WTC11 (cell line): Measurements from ENCODE around the gene EMC8. TPM values are rescaled to one million over a fixed set of nuclear protein-coding genes. Genes with fewer than 3 reads are reported as not detected.

Experiments
- ATAC-seq: fragments of 200-7000 bp; cut with Tn5 transposase; 2 replicates; pipeline ENCODE4 v1.10.0; 2021; ENCODE audit warnings: mild to moderate bottlenecking, moderate library complexity
- CTCF ChIA-PET: fragments of 300-600 bp; sonication (Branson Sonifier 250); formaldehyde crosslinking; loops from one replicate; lab custom pipeline; 2021; ENCODE audit warnings: antibody characterized with exemption; lab: Charles Lee
- POLR2A ChIA-PET: fragments of 350-600 bp; sonication (Branson Sonifier 250); formaldehyde crosslinking; loops from one replicate; lab custom pipeline; 2021; ENCODE audit warnings: antibody characterized with exemption; lab: Charles Lee
- DNase-seq: peaks from one replicate; pipeline ENCODE4 v3.0.0; 2021; ENCODE audit warnings: low spot score
- H3K27ac Mint-ChIP-seq: 2 replicates; pipeline ENCODE4 v1.8.0; 2021; ENCODE audit warnings: mixed read lengths
- H3K27me3 Mint-ChIP-seq: 2 replicates; pipeline ENCODE4 v1.8.0; 2021; ENCODE audit warnings: low read depth, mild to moderate bottlenecking, moderate library complexity, mixed read lengths
- H3K36me3 Mint-ChIP-seq: 2 replicates; pipeline ENCODE4 v1.8.0; 2021; ENCODE audit warnings: mixed read lengths
- H3K4me1 Mint-ChIP-seq: 2 replicates; pipeline ENCODE4 v1.8.0; 2022; ENCODE audit warnings: mixed read lengths
- H3K4me3 Mint-ChIP-seq: 2 replicates; pipeline ENCODE4 v1.8.0; 2021; ENCODE audit warnings: mild to moderate bottlenecking, moderate library complexity, mixed read lengths
- H3K9me3 Mint-ChIP-seq: 2 replicates; pipeline ENCODE4 v1.8.0; 2021; ENCODE audit warnings: mixed read lengths
- AFF4 ChIP-seq: sonication (generic); formaldehyde crosslinking; IDR thresholded peaks from 2 replicates; pipeline ENCODE4 v1.8.1; 2023; ENCODE audit warnings: mild to moderate bottlenecking, missing genetic modification reagents, borderline replicate concordance
- FOXJ3 ChIP-seq: sonication (generic); formaldehyde crosslinking; IDR thresholded peaks from 2 replicates; pipeline ENCODE4 v1.9.0; 2021; ENCODE audit warnings: missing genetic modification reagents, mild to moderate bottlenecking, borderline replicate concordance
- FOXP1 ChIP-seq: sonication (generic); formaldehyde crosslinking; IDR thresholded peaks from 2 replicates; pipeline ENCODE4 v1.8.0; 2022; ENCODE audit warnings: missing genetic modification reagents, mild to moderate bottlenecking, moderate library complexity, borderline replicate concordance
- GABPB1 ChIP-seq: sonication (generic); formaldehyde crosslinking; IDR thresholded peaks from 2 replicates; pipeline ENCODE4 v1.8.1; 2023; ENCODE audit warnings: mild to moderate bottlenecking, missing genetic modification reagents
- GRHL2 ChIP-seq: fragments of 250-450 bp; sonication (Bioruptor Pico); IDR thresholded peaks from 2 replicates; pipeline ENCODE4 v1.8.0; 2022; ENCODE audit warnings: mild to moderate bottlenecking, moderate library complexity; ENCODE audit not compliant: insufficient replicate concordance, severe bottlenecking
- MAX ChIP-seq: sonication (generic); formaldehyde crosslinking; IDR thresholded peaks from 2 replicates; pipeline ENCODE4 v1.8.0; 2022; ENCODE audit warnings: mild to moderate bottlenecking, missing genetic modification reagents
- MLX ChIP-seq: sonication (generic); formaldehyde crosslinking; IDR thresholded peaks from 2 replicates; pipeline ENCODE4 v1.8.1; 2023; ENCODE audit warnings: mild to moderate bottlenecking, missing genetic modification reagents, moderate library complexity
- NFATC4 ChIP-seq: fragments of 250-450 bp; sonication (Bioruptor Pico); IDR thresholded peaks from 2 replicates; pipeline ENCODE4 v1.9.0; 2021; ENCODE audit warnings: mild to moderate bottlenecking
- NFE2L1 ChIP-seq: sonication (generic); formaldehyde crosslinking; IDR thresholded peaks from 2 replicates; pipeline ENCODE4 v1.8.1; 2023; ENCODE audit warnings: missing genetic modification reagents
- RELA ChIP-seq: sonication (generic); formaldehyde crosslinking; IDR thresholded peaks from 2 replicates; pipeline ENCODE4 v1.8.1; 2022; ENCODE audit warnings: missing genetic modification reagents, mild to moderate bottlenecking, borderline replicate concordance
- RORB ChIP-seq: fragments of 250-450 bp; sonication (Bioruptor Pico); IDR thresholded peaks from 2 replicates; pipeline ENCODE4 v1.9.0; 2021; ENCODE audit warnings: mild to moderate bottlenecking
- SMAD3 ChIP-seq: sonication (generic); formaldehyde crosslinking; IDR thresholded peaks from 2 replicates; pipeline ENCODE4 v1.8.0; 2022; ENCODE audit warnings: missing genetic modification reagents, mild to moderate bottlenecking, borderline replicate concordance
- TCF7 ChIP-seq: sonication (generic); formaldehyde crosslinking; IDR thresholded peaks from 2 replicates; pipeline ENCODE4 v1.8.0; 2022; ENCODE audit warnings: mild to moderate bottlenecking, low read depth, missing genetic modification reagents, moderate library complexity
- TEAD1 ChIP-seq: sonication (generic); formaldehyde crosslinking; IDR thresholded peaks from 2 replicates; pipeline ENCODE4 v1.8.0; 2022; ENCODE audit warnings: mild to moderate bottlenecking, missing genetic modification reagents
- ZNF671 ChIP-seq: fragments of 250-450 bp; sonication (Bioruptor Pico); IDR thresholded peaks from 2 replicates; pipeline ENCODE4 v1.8.0; 2021; ENCODE audit warnings: mild to moderate bottlenecking
- ZSCAN18 ChIP-seq: fragments of 250-450 bp; sonication (Bioruptor Pico); IDR thresholded peaks from 2 replicates; pipeline ENCODE4 v2.1.2; 2022; ENCODE audit warnings: mild to moderate bottlenecking, moderate library complexity
- total RNA-seq: library from RNA; stranded (reverse); gene quantifications from 3 replicates; pipeline ENCODE4 v1.2.3, GENCODE V29; 2021
- TF ChIP-seq, protein P1 (sequence below): fragments of 250-450 bp; sonication (Bioruptor Pico); IDR thresholded peaks from 2 replicates; pipeline ENCODE4 v1.9.0; 2021; ENCODE audit warnings: mild to moderate bottlenecking
- TF ChIP-seq, protein P2 (sequence below): sonication (generic); formaldehyde crosslinking; IDR thresholded peaks from 2 replicates; pipeline ENCODE4 v1.8.1; 2023; ENCODE audit warnings: mild to moderate bottlenecking, missing genetic modification reagents, moderate library complexity
- TF ChIP-seq, protein P3 (sequence below): sonication (generic); formaldehyde crosslinking; IDR thresholded peaks from 2 replicates; pipeline ENCODE4 v1.8.0; 2022; ENCODE audit warnings: mild to moderate bottlenecking, missing genetic modification reagents
- TF ChIP-seq, protein P4 (sequence below): fragments of 250-450 bp; sonication (Bioruptor Pico); IDR thresholded peaks from 2 replicates; pipeline ENCODE4 v1.9.0; 2021; ENCODE audit warnings: mild to moderate bottlenecking, borderline replicate concordance

EMC8 gene
- total RNA-seq, 1 experiment from 2014 or later, result 55.2 TPM

DNA sequence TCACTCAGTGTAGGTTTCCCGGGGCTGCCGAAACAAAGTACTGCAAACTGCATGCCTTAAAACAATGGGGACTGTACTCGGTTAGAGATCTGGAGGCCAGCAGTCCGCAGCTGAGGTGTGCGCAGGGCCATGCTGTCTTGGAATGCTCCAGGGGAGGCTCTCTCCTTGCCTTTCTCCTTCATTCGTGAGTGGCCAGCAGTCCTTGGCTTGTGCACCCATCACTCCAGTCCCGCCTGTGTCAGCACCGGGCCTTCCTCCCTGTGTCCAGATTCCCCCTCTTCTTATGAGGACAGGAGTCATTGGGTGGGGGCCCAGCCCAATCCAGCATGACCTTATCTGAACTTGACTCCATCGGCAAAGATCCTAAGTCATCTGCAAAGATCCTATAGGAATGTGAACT is 43.5 kb upstream of the EMC8 start:
- Mint-ChIP-seq H3K27ac (no peak overlapping the region), H3K9me3 (peaks cover 8% of the 10 kb centered on the region), H3K27me3 (no peaks in the 10 kb centered on the region), H3K36me3 (no peaks in the 10 kb centered on the region), H3K4me1 (no peaks in the 10 kb centered on the region), H3K4me3 (no peak overlapping the region)
- CTCF ChIA-PET, result interaction anchor here (1.7 kb wide), 1 partner anchor 22 kb away, joined by 6 read pairs; no protein-coding TSS in a partner anchor
- DNase-seq (no peak), ATAC-seq (no peak)
- TF ChIP-seq SMAD3, result no peak
- TF ChIP-seq MAX (CRISPR knock-in tag), result no peak
- no peak for TF ChIP-seq GRHL2
- TF ChIP-seq RORB, result no peak
- TF ChIP-seq TCF7, result no peak
- TF ChIP-seq, protein P1, sequence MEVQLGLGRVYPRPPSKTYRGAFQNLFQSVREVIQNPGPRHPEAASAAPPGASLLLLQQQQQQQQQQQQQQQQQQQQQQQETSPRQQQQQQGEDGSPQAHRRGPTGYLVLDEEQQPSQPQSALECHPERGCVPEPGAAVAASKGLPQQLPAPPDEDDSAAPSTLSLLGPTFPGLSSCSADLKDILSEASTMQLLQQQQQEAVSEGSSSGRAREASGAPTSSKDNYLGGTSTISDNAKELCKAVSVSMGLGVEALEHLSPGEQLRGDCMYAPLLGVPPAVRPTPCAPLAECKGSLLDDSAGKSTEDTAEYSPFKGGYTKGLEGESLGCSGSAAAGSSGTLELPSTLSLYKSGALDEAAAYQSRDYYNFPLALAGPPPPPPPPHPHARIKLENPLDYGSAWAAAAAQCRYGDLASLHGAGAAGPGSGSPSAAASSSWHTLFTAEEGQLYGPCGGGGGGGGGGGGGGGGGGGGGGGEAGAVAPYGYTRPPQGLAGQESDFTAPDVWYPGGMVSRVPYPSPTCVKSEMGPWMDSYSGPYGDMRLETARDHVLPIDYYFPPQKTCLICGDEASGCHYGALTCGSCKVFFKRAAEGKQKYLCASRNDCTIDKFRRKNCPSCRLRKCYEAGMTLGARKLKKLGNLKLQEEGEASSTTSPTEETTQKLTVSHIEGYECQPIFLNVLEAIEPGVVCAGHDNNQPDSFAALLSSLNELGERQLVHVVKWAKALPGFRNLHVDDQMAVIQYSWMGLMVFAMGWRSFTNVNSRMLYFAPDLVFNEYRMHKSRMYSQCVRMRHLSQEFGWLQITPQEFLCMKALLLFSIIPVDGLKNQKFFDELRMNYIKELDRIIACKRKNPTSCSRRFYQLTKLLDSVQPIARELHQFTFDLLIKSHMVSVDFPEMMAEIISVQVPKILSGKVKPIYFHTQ (CRISPR knock-in tag), result no peak
- TF ChIP-seq, protein P2, sequence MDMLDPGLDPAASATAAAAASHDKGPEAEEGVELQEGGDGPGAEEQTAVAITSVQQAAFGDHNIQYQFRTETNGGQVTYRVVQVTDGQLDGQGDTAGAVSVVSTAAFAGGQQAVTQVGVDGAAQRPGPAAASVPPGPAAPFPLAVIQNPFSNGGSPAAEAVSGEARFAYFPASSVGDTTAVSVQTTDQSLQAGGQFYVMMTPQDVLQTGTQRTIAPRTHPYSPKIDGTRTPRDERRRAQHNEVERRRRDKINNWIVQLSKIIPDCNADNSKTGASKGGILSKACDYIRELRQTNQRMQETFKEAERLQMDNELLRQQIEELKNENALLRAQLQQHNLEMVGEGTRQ (CRISPR knock-in tag), result no peak
- TF ChIP-seq ZNF671 (CRISPR knock-in tag), result no peak
- TF ChIP-seq GABPB1, result no peak
- TF ChIP-seq RELA, result no peak
- no peak for TF ChIP-seq TEAD1 (CRISPR knock-in tag)
- TF ChIP-seq, protein P3, sequence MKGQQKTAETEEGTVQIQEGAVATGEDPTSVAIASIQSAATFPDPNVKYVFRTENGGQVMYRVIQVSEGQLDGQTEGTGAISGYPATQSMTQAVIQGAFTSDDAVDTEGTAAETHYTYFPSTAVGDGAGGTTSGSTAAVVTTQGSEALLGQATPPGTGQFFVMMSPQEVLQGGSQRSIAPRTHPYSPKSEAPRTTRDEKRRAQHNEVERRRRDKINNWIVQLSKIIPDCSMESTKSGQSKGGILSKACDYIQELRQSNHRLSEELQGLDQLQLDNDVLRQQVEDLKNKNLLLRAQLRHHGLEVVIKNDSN, result no peak
- no peak for TF ChIP-seq NFATC4 (CRISPR knock-in tag)
- POLR2A ChIA-PET, result no interaction called here

GRCh38 chr16:85842435-85842834 is 43.1 kb upstream of the EMC8 start:
- ATAC-seq (no peak), DNase-seq (no peak)
- H3K36me3 Mint-ChIP-seq, result no peaks in the 10 kb centered on the region
- CTCF ChIA-PET, result interaction anchor here (1.7 kb wide), 1 partner anchor 21 kb away, joined by 6 read pairs; no protein-coding TSS in a partner anchor
- POLR2A ChIA-PET, result no interaction called here
- no peak overlapping the region for H3K27ac Mint-ChIP-seq
- H3K4me1 Mint-ChIP-seq, result no peaks in the 10 kb centered on the region
- peaks cover 12% of the 10 kb centered on the region for H3K9me3 Mint-ChIP-seq
- H3K27me3 Mint-ChIP-seq, result no peaks in the 10 kb centered on the region
- TF ChIP-seq, protein P4, sequence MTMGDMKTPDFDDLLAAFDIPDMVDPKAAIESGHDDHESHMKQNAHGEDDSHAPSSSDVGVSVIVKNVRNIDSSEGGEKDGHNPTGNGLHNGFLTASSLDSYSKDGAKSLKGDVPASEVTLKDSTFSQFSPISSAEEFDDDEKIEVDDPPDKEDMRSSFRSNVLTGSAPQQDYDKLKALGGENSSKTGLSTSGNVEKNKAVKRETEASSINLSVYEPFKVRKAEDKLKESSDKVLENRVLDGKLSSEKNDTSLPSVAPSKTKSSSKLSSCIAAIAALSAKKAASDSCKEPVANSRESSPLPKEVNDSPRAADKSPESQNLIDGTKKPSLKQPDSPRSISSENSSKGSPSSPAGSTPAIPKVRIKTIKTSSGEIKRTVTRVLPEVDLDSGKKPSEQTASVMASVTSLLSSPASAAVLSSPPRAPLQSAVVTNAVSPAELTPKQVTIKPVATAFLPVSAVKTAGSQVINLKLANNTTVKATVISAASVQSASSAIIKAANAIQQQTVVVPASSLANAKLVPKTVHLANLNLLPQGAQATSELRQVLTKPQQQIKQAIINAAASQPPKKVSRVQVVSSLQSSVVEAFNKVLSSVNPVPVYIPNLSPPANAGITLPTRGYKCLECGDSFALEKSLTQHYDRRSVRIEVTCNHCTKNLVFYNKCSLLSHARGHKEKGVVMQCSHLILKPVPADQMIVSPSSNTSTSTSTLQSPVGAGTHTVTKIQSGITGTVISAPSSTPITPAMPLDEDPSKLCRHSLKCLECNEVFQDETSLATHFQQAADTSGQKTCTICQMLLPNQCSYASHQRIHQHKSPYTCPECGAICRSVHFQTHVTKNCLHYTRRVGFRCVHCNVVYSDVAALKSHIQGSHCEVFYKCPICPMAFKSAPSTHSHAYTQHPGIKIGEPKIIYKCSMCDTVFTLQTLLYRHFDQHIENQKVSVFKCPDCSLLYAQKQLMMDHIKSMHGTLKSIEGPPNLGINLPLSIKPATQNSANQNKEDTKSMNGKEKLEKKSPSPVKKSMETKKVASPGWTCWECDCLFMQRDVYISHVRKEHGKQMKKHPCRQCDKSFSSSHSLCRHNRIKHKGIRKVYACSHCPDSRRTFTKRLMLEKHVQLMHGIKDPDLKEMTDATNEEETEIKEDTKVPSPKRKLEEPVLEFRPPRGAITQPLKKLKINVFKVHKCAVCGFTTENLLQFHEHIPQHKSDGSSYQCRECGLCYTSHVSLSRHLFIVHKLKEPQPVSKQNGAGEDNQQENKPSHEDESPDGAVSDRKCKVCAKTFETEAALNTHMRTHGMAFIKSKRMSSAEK (CRISPR knock-in tag), result no peak
- TF ChIP-seq NFE2L1 (CRISPR knock-in tag), result no peak
- no peak for TF ChIP-seq FOXJ3 (CRISPR knock-in tag)
- TF ChIP-seq FOXP1 (CRISPR knock-in tag), result no peak
- no peak for TF ChIP-seq TCF7
- TF ChIP-seq MLX (CRISPR knock-in tag), result no peak
- TF ChIP-seq AFF4 (CRISPR knock-in tag), result no peak
- no peak for TF ChIP-seq ZSCAN18 (CRISPR knock-in tag)
- TF ChIP-seq, all 79 proteins: peak for 0
- no peak overlapping the region for H3K4me3 Mint-ChIP-seq
